ENCODE data around the gene MATCAP1.
A peak's percentile ranks its signal among the peaks of the same experiment; 100 is the strongest.

MATCAP1 gene

GRCh38 chr16:67216612-67217490 is 33.1 kb upstream of the MATCAP1 start:
- Histone ChIP-seq H3K27ac (replicated peaks) (no peak overlapping the region), H3K4me3 (replicated peaks; ENCODE audit: insufficient read depth, low read length) (no peak overlapping the region), H3K27me3 (ENCODE audit: insufficient read depth, poor library complexity, severe bottlenecking) (no peaks in the 10 kb centered on the region)
- TF ChIP-seq POLR2AphosphoS5 (IDR thresholded peaks at IDR 0.05; ENCODE audit: low read depth) (no peak), SPI1 (IDR thresholded peaks at IDR 0.05; ENCODE audit: borderline replicate concordance, low read depth) (peak; percentile 42; the same call in 1 of the 2 replicates)
- TF ChIP-seq, protein P1, sequence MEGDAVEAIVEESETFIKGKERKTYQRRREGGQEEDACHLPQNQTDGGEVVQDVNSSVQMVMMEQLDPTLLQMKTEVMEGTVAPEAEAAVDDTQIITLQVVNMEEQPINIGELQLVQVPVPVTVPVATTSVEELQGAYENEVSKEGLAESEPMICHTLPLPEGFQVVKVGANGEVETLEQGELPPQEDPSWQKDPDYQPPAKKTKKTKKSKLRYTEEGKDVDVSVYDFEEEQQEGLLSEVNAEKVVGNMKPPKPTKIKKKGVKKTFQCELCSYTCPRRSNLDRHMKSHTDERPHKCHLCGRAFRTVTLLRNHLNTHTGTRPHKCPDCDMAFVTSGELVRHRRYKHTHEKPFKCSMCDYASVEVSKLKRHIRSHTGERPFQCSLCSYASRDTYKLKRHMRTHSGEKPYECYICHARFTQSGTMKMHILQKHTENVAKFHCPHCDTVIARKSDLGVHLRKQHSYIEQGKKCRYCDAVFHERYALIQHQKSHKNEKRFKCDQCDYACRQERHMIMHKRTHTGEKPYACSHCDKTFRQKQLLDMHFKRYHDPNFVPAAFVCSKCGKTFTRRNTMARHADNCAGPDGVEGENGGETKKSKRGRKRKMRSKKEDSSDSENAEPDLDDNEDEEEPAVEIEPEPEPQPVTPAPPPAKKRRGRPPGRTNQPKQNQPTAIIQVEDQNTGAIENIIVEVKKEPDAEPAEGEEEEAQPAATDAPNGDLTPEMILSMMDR (IDR thresholded peaks at IDR 0.05; ENCODE audit: insufficient read depth, low read length) = no peak
- DNase-seq (ENCODE audit: low read depth in 1 of 2, low spot score in 1 of 2) = peak; percentile 55 to 64

GRCh38 chr16:67215706-67216105 is 31.9 kb upstream of the MATCAP1 start:
- Histone ChIP-seq H3K27me3 (ENCODE audit: insufficient read depth, poor library complexity, severe bottlenecking) (no peaks in the 10 kb centered on the region), H3K27ac (replicated peaks) (no peak overlapping the region), H3K4me3 (replicated peaks; ENCODE audit: insufficient read depth, low read length) (no peak overlapping the region)
- no peak for DNase-seq (ENCODE audit: low read depth in 1 of 2, low spot score in 1 of 2)
- TF ChIP-seq POLR2AphosphoS5 (IDR thresholded peaks at IDR 0.05; ENCODE audit: low read depth) = no peak
- no peak for TF ChIP-seq SPI1 (IDR thresholded peaks at IDR 0.05; ENCODE audit: borderline replicate concordance, low read depth)
- TF ChIP-seq, protein P2, sequence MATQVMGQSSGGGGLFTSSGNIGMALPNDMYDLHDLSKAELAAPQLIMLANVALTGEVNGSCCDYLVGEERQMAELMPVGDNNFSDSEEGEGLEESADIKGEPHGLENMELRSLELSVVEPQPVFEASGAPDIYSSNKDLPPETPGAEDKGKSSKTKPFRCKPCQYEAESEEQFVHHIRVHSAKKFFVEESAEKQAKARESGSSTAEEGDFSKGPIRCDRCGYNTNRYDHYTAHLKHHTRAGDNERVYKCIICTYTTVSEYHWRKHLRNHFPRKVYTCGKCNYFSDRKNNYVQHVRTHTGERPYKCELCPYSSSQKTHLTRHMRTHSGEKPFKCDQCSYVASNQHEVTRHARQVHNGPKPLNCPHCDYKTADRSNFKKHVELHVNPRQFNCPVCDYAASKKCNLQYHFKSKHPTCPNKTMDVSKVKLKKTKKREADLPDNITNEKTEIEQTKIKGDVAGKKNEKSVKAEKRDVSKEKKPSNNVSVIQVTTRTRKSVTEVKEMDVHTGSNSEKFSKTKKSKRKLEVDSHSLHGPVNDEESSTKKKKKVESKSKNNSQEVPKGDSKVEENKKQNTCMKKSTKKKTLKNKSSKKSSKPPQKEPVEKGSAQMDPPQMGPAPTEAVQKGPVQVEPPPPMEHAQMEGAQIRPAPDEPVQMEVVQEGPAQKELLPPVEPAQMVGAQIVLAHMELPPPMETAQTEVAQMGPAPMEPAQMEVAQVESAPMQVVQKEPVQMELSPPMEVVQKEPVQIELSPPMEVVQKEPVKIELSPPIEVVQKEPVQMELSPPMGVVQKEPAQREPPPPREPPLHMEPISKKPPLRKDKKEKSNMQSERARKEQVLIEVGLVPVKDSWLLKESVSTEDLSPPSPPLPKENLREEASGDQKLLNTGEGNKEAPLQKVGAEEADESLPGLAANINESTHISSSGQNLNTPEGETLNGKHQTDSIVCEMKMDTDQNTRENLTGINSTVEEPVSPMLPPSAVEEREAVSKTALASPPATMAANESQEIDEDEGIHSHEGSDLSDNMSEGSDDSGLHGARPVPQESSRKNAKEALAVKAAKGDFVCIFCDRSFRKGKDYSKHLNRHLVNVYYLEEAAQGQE (IDR thresholded peaks at IDR 0.05; ENCODE audit: insufficient replicate concordance, low read depth) = no peak
- TF ChIP-seq, protein P1 (IDR thresholded peaks at IDR 0.05; ENCODE audit: insufficient read depth, low read length) = no peak
- TF ChIP-seq GABPA (IDR thresholded peaks at IDR 0.05; ENCODE audit: low read depth) = no peak

- Histone ChIP-seq H3K27ac (replicated peaks) (no peak overlapping the region), H3K4me3 (replicated peaks; ENCODE audit: insufficient read depth, low read length) (no peak overlapping the region), H3K27me3 (ENCODE audit: insufficient read depth, poor library complexity, severe bottlenecking) (no peaks in the 10 kb centered on the region)
- no peak for TF ChIP-seq POLR2AphosphoS5 (IDR thresholded peaks at IDR 0.05; ENCODE audit: low read depth)
- no peak for TF ChIP-seq GABPA (IDR thresholded peaks at IDR 0.05; ENCODE audit: low read depth)
- TF ChIP-seq, protein P2 (IDR thresholded peaks at IDR 0.05; ENCODE audit: insufficient replicate concordance, low read depth) = no peak
- DNase-seq (ENCODE audit: low read depth in 1 of 2, low spot score in 1 of 2) = no peak
Observed at GRCh38 chr16:67213197-67214019, 29.6 kb upstream of the MATCAP1 start.

GRCh38 chr16:67212766-67213165 is 29.0 kb upstream of the MATCAP1 start:
- no peak for DNase-seq (ENCODE audit: low read depth in 1 of 2, low spot score in 1 of 2)
- no peak overlapping the region for H3K27ac ChIP-seq (replicated peaks)
- TF ChIP-seq SPI1 (IDR thresholded peaks at IDR 0.05; ENCODE audit: borderline replicate concordance, low read depth) (no peak), POLR2AphosphoS5 (IDR thresholded peaks at IDR 0.05; ENCODE audit: low read depth) (no peak), GABPA (IDR thresholded peaks at IDR 0.05; ENCODE audit: low read depth) (no peak)
- TF ChIP-seq, protein P2 (IDR thresholded peaks at IDR 0.05; ENCODE audit: insufficient replicate concordance, low read depth) = no peak
- TF ChIP-seq, protein P1 (IDR thresholded peaks at IDR 0.05; ENCODE audit: insufficient read depth, low read length) = no peak
- no peak overlapping the region for H3K4me3 ChIP-seq (replicated peaks; ENCODE audit: insufficient read depth, low read length)
- H3K27me3 ChIP-seq (ENCODE audit: insufficient read depth, poor library complexity, severe bottlenecking) = no peaks in the 10 kb centered on the region

All from HL-60 (cell line).